Fibroblast of villous mesenchyme (primary cell): ENCODE results near the gene ARHGEF12. TPM values are rescaled to one million over a fixed set of nuclear protein-coding genes. Genes with fewer than 3 reads are reported as not detected.

Experiments
- small RNA-seq: library from RNA; depleted of rRNA; stranded (forward); fragments of <200 nt; gene quantifications from one replicate; pipeline ENCODE3, GENCODE V24; 2012
- total RNA-seq: library from RNA; depleted of rRNA; stranded (reverse); fragments of >200 nt; gene quantifications from 2 replicates; pipeline ENCODE4 v1.2.3, GENCODE V29; 2012

Gene ARHGEF12
- total RNA-seq, 1 donor: 143 TPM

Small RNA genes within 50 kb of the gene (small RNA-seq; reads per million reads assigned to genes)
- 298 reads per million, percentile 98 among the genes with 10 or more reads in this experiment for gene RF00100

Other genes with a start within 250 kb of the ARHGEF12 start
- 0.86 and 1.3 TPM in 2 replicates for gene TRIM29, start 198.3 kb upstream of the ARHGEF12 start, total RNA-seq
- 29.0 and 31.5 TPM in 2 replicates for gene OAF, start 125.4 kb upstream of the ARHGEF12 start, total RNA-seq
- gene POU2F3, start 96.3 kb upstream of the ARHGEF12 start, total RNA-seq: under 0.01 TPM in 1 of 2 replicates, not detected in the other
- gene TLCD5, start 11.1 kb upstream of the ARHGEF12 start, total RNA-seq: 7.4 and 10.8 TPM in 2 replicates
- under 0.01 TPM in 2 replicates for gene GRIK4, start 175.3 kb downstream of the ARHGEF12 start, total RNA-seq